Activated CD8-positive, alpha-beta memory T cell treated with anti-CD3 and anti-CD28 coated beads for 48 hours (primary cell): Measurements from ENCODE around the gene LRRC1.

Experiments used
- DNase-seq, 3 experiments: peaks; one replicate each; pipeline ENCODE4 v3.0.0-alpha.2; 2020; ENCODE audit warnings: low read depth in 2 of 3, low spot score in 2 of 3

Gene LRRC1

DNA sequence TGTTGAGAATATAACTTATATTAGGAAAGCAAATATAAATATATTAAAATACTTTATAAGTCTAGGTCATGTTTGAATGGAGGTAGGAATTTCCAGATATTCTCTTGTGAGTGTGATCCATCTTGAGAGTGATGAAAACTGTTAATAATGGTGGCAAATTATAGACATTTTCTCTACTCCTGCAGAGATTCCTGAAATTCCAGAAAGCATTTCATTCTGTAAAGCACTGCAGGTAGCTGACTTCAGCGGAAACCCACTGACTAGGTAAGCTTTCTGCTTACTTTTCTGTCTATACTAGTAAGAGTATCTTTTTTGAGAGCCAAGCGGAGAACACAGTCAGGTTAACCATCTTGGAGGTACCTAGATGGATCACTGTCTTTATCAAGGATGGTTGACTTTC, 84.0 kb downstream of the LRRC1 start:
- no peak for DNase-seq

DNA sequence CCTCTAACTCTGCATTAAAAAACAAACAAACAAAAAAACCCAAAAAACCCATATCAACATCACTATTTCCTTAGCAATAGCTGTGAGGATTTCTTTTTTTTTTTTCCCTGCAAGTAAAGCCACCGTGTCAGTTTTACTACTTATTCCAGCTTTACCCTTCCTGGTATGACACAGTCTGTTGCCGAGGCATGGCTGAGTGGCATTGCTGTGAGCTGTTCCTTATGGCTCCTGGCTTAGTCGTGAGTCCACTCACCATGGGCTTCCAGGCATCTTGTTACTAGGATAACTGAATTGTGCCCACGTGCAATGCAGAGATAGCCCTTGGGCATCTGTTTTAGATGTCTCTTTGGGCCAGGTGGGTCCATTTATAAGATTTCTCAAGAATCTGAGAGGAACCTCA, 84.8 kb downstream of the LRRC1 start:
- no peak for DNase-seq

DNA sequence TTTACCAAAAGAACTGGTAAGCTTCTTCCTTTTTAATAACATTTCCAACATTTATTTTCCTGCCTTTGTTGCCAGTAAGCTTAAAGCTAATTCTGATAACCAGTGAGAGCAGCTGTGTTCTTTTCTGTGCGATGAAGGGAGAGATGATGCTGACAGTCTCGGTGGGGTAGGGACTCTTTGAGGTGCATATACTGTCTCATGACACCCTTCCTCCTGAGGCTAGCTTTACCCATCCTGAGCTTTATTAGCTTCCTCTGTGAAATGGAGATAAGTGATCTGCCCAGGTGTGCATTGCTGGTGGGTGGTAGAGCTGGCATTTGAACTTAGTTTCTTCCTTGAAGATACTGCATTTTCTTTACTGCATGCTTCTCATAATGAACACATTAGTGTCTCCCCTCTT, 92.5 kb downstream of the LRRC1 start:
- no peak for DNase-seq

DNA sequence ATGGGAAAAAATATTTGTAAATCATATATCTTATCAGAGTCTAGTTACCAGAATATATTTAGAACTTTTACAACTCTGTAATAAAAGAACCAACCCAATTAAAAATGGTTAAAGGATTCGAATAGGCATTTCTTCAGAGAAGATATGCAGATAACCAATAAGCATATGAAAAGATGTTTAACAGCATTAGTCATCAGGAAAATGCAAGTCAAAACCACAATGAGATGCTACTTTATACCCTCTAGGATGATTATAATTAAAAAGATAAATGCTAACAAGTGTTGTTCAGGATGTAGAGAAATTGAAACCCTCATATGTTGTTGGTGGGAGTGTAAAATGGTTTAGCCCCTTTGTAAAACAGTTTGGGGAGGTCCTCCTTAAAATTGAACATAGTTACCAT, 94.1 kb downstream of the LRRC1 start:
- no peak for DNase-seq

DNA sequence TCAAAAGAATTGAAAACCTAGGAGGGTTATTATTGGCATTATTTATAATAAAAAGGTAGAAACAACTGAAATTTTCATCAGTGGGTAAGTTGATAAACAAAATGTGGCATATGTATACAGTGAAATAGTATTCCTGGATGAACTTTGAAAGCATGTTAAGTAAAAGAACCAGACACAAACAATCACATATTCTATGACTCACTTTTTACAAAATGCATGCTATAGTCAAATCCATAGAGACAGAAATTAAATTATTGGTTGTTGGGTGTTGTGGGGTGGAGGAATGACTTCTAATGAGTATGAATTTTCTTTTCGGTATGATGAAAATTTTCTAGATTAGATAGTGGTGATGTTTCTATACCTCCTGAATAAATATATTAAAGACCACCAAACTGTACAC, 94.6 kb downstream of the LRRC1 start:
- no peak for DNase-seq

DNA sequence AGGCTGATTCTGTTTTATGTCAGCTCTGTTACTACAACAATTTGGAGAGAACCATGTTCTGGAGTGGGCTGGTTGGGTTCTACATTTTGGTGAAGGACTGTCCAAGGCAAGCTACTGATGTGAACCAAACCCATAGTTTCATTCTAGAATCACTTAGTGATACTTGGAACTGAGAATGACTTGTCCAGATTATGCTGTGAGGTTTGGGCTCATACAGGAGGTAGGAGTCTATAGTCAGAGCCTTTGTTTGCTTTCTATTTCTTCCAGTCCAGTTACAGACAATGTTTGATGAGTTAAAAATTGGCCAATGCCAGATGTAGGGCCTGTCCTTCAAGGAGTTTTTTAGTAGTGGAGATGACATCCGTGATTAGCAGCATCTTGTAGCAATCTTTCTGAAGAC, 97.9 kb downstream of the LRRC1 start:
- no peak for DNase-seq

DNA sequence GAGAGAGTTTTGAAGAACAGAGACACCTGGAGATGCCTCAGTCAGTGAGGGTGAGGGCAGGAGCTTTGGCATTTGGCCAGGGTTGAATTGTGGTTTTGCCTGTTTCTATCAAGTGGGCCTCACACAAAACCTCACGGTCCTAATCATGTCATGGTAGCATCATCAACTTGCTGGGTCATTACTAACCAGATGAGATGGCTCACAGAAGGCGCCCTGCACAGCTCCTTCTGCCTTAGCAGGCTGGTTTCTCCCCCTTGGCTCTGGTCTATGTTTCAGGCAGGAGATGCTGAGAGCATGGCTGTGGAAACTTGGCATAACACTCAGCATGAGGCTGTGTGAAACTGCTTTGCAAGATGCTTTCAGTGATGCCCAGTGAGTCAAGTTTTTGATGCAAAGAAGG, 99.3 kb downstream of the LRRC1 start:
- peak in 2 of 3 experiments; percentile 13 to 43 for DNase-seq

DNA sequence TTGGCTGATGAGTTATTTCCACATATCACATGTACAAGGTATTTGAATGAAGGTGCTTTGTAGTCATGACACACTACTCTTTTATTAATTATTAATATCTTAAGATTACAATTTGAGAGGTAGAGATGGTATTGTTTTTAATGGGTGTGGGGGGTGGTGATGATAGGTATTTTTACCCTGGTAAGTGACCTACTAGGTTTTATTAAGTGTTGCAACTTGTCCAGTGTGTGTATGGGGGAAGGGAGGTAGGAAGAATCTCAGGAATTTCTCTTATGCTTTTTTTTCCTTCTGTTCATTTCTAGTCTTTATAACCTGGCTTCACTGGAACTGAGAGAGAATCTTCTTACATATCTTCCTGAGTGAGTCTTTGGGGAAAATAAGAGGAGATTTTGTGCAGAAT, 101.4 kb downstream of the LRRC1 start:
- no peak for DNase-seq

DNA sequence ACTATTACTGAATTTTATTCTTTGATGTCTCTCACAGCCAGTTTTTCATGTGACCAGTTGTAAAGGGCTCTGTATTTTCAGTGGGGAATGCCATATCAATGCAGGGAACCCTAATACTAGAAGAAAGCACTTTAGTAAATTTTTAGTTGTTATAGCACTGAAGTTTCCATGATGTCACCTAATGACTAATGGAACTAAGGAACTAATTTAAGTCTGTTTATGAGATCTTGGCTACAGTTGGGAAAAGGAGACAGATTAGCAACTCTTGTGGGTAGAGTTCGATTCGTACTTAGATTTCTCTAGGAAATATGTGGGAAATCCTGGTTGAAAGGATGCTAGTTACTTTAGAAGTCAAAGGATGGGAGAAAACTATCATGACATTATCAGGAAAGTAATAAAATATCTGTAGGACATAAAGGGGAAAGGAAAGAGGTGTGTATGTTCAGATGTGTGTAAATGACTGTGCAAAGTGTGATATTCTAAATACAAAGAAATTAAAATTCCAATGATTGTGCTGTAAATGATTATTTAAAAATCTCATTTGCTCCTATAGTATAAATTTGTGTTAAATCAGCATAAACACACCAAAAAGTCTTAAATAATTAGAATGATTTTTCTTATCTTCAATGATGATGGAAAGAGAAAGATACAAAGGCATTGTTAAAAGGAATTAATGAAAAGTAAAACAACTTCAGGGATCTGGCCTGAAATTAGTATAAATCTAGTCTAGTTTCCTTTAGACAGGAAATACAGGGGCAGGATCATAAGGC, 103.4 kb downstream of the LRRC1 start:
- DNase-seq = no peak

DNA sequence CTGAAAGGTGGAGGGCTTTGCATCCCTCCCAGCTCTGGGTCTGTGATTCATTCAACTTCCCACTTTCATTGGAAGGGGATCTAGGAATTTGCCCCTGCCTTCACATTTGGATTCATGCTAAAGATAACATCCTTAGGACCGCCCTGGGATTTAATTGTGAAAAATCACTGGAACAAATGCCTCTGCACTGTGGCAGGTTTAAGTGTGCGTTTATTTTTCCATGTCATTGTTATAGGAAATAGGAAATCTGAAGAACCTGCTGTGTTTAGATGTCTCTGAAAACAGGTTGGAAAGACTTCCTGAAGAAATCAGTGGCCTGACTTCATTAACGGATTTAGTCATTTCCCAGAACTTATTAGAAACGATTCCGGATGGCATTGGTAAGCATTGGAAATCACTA, 104.7 kb downstream of the LRRC1 start:
- DNase-seq = no peak

DNA sequence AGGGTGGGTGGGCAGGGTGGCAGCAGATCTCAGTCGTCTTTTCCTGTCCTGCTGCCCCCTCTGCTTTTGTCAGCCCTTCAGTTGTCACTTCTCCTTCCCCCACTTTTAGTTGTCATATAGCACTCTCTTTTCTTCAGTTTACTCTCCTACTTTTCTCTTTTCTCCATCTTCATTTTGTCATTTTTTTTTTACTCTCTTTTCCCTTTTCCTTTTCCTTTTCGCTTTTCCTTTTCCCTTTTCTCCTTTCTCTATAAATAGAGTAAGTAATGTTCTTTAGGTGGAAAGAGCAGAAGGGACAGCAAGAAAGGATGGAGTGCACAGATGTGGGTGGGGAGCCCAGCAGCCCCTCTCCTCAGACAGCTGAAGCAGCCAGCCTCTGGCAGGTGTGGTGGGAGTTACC, 108.6 kb downstream of the LRRC1 start:
- no peak for DNase-seq

DNA sequence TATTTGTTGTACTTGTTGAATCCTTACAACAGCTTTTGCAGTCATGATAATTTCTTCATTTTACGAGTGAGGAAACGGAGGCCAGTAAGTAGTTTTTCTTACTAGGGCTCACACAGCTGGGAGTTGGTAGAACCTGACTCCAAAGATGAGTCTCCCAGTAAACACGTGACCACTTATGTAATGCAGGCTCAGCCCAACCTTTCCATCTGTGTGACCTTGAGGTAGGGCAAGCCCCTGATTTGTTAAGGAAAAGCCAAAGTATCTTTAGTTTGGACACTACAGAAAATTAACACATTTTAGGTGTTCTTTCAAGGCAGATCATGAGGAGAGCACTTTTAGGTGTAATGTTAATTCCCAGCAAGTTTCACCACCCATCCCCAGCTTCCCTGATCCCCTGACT, 111.3 kb downstream of the LRRC1 start:
- DNase-seq = no peak

DNA sequence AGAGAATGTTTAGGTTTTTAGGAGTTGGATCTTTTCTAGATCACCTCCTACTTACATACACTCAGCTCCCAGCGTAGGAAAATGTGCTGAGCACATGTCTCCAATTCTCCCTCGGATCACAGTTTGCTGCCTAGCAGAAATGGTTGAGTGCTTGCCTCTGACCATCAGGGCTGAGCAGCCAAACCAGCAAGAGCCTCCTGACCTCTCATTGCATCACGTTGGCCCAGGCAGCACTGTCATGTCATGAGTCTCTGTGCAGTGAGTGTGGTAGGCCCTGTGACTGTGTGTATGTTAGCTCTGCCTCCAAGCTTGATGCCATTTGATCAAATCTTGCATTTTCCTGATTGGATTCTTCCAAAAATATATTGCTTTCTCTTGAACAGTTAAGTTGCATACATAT, 112.0 kb downstream of the LRRC1 start:
- DNase-seq = no peak

DNA sequence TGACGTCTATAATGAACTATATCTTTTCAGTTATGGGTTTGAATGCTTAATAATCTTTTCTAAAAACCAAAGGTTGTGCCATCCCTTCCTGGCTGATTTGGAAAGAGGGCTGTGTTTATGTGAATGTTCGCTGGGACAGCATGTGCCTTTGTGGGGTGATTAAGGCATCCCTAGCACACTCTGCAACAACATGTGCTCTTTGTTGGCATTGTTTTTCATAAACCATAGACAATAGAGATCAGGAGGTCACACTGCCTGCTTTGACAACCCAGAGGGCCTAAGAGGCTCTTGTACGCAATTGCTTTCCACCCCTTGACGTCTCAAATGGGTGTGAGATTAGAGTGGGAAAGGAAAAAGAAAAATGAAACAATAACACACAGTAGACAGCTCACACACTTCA, 116.0 kb downstream of the LRRC1 start:
- DNase-seq = no peak

DNA sequence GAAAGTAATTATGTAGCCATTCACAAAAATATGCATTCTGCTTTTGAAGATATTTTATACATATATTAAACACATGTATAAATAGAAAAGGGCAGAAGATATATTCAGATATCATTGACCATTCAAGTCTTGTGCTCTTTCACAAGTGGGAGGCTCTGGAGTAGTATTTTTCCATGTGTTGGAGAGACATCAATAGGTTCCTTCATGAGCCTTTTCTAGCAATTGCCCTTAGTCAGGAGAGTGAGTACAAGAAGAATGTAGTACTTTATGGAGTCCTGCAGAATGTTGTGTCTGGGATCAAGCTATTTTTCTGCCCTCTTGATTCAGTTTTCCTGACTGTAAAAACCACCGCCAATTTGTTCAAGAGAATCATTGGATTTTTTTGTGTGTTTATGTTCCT, 117.9 kb downstream of the LRRC1 start:
- no peak for DNase-seq

DNA sequence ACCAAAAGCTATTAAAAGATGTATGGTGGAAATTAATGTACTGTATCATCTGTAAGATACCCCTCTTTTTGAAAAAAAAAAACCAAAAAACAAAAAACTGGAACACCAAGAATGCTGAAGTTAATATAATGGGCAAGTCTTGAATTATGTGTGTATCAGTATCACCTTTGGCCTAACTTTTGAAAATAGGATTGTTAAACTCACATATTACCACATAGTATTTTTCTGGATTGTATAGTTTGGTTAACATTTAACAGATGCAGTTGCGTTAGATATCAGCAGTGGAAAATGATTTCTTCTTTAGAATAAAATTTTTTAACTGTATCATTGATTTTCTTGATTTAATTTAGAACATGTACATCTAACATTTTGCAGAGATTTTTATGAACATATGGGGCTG, 118.5 kb downstream of the LRRC1 start:
- DNase-seq = no peak

DNA sequence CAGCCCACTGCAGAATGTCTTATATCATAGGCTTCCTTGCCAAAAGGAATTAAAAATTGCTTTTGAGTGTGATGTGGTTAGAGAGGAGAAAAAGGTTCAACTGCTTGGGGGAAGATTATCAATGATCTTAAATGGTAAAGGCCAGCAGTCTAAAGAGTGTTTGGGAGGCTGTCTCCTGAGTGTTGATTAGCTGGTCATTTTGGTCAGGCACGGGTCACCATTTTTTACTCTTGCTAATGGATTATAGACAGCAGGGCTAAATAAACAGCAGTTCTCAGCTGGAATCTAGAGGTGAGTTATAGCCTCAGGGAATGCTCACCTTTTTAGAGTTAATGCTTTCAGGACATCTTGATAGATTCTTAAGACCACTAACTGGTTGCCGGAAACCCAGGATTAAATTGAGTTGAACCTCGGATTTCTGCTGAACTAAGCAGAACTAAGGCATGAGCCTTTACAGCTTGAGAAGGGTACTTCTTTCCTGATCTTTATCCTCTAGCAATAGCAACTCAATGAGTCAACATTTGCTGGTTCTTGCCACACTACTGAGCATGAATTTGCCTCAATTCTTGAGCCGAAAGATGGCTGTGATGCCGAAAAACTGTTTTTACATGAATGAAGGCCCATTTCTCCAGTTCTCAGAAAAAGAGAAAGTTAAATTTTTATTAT, 120.4 kb downstream of the LRRC1 start:
- DNase-seq = no peak

DNA sequence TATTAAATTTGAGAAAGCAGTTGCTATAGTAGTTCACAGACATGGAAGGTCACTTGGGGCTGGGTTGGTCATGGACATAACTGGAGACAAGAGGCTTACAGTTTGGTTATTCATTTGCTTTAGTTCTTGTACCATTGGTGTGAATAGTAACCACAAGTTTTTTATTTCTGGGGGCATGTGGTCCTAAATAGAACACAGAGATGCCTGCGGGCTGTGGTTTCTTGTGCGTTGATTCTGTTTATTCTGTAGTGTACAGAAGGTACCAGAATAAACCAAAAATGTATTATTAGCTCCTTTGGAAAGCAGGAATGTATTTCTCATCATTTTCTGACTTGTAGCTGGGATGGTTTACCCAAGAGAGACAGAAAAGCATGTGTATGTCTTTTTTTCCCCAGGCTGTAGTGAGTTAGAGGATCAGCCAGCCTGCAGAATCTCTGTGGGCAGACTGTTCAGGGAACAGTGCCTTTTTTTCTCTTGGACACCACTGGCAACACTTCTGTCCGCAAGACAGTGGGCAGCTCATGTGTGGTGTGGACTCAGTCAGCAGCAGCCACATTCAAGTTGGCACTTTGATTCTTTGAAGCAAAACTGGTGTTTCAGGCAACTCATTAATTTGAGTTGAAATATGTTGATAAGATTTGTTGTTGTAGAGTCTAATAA, 122.1 kb downstream of the LRRC1 start:
- no peak for DNase-seq

DNA sequence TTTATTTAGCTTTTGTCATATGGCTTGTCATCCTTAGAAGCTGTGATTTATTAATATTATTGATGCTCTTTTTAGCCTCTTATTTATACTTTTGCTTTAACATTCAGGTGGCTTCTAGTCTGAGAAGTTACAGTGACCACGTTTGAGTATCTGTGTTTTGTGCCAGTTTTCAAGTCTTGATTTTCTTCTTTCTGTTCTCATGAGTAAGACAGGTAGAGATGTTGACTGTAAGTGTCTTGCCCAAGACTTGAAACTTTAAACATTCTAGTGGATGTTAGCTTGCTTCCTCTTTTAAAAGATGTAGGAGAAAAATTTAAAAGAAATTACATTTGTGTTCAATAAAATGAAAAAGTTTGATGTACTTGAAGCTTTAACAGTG, 122.6 kb downstream of the LRRC1 start:
- no peak for DNase-seq

DNA sequence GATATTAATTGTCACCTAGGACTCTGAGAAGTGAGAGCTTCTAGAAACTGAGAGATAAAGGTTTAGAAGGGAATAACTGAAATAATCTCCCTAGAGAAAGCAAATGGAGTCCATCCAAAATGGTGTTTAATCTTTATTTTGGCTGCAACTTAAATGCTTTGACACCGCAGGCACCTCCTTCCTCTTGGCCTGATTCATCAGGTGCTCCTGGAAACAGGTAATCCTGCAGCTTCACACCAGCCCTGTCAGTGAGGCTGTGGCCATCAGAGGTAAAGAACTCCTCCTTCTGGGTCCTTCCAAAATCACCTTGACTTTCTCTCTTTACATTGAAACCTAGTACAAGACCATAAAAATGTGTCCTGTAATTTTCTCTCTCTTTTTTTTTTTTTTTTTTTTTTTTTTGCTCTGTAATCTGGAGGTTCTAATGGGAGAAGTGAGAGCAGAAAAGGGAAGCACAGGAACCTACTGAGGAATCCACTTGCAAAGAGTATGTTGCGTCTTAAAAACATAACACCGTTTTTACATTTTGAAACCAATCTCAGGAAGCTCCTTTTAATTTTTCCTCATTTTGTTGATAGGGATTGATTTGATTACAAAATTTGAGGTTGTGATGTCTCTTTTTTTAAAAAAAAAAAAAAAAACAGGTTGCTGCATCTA, 124.2 kb downstream of the LRRC1 start:
- no peak for DNase-seq

DNA sequence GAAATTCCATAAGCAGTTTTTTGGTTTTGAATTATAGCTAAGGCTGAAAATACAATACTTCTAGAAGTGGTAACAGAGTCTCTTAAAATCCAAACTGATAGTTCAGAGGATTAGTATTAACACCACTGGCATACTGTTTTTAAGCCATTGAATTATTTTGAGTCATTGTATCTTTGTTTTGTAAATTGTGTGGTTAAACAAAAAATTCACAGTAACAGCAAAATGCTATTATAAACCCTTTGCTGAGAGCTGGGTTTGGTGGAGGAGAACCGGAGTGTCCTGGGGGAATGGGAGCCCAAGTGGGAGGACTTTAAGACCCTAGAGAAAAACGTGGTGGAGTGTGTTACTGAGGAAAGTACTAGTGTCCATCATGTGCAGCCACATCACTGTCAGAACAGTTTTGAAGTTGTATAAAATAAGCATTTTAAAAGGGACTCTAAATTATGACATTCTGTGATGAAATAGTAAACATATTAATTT, 125.1 kb downstream of the LRRC1 start:
- no peak for DNase-seq

DNA sequence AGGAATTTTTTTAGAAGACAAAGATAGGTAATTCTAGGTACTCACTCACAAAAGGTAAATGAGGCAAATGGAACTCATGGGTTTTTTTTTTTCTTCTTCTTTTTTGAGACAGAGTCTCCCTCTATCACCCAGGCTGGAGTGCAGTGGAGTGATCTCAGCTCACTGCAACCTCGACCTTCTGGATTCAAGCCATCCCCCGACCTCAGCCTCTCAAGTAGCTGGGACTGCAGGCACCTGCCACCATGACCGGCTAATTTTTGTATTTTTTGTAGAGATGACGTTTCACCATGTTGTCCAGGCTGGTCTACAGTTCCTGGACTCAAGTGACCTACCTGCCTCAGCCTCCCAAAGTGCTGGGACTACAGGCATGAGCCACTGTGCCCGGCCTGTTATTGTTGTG, 126.1 kb downstream of the LRRC1 start:
- DNase-seq = no peak
